ENCODE measurements around the gene SLC8A3. TPM values are rescaled to one million over a fixed set of nuclear protein-coding genes. Genes with fewer than 3 reads are reported as not detected.

Gene SLC8A3
- total and polyA plus RNA-seq, 2 experiments from 2014 or later = 0.42 to 2.6 TPM

GRCh38 chr14:70067810-70068209 is 120.9 kb downstream of the SLC8A3 start:
- TF ChIP-seq EZH2phosphoT487 (IDR thresholded peaks at IDR 0.05; ENCODE audit: low read depth, severe bottlenecking, unreplicated experiment) (no peak), EZH2 (IDR thresholded peaks at IDR 0.05; ENCODE audit: borderline replicate concordance) (no peak), CTCF (IDR thresholded peaks at IDR 0.05; ENCODE audit: poor library complexity) (no peak)
- Histone ChIP-seq H3K36me3 (replicated peaks; ENCODE audit: insufficient read depth, low read depth) (no peaks in the 10 kb centered on the region), H4K20me1 (ENCODE audit: insufficient read depth, poor library complexity, severe bottlenecking) (no peaks in the 10 kb centered on the region), H3K9me3 (ENCODE audit: low read depth) (no peaks in the 10 kb centered on the region), H3K27me3 (no peaks in the 10 kb centered on the region), H2AFZ (no peak overlapping the region), H3K4me3 (no peak overlapping the region), H3K79me2 (no peaks in the 10 kb centered on the region), H3K9me2 (replicated peaks; ENCODE audit: insufficient read depth) (no peaks in the 10 kb centered on the region), H3K4me2 (no peak overlapping the region), H3K4me1 (ENCODE audit: insufficient read depth) (peaks cover 5% of the 10 kb centered on the region), H3K27ac (no peak overlapping the region)
- 93% methylated on average over 5 of the region's 5 CpGs for WGBS (ENCODE audit: low lambda C conversion rate, missing lambda C conversion rate)
- DNase-seq (ENCODE audit: low spot score) = no peak

GRCh38 chr14:70064136-70064865 is 124.5 kb downstream of the SLC8A3 start:
- TF ChIP-seq CTCF (IDR thresholded peaks at IDR 0.05; ENCODE audit: poor library complexity) (no peak), EZH2phosphoT487 (IDR thresholded peaks at IDR 0.05; ENCODE audit: low read depth, severe bottlenecking, unreplicated experiment) (no peak), EZH2 (IDR thresholded peaks at IDR 0.05; ENCODE audit: borderline replicate concordance) (no peak)
- no peaks in the 10 kb centered on the region for H4K20me1 ChIP-seq (ENCODE audit: insufficient read depth, poor library complexity, severe bottlenecking)
- DNase-seq (ENCODE audit: low spot score) = peak; percentile 54
- no peaks in the 10 kb centered on the region for H3K79me2 ChIP-seq
- H2AFZ ChIP-seq = no peak overlapping the region
- peak overlapping the region; percentile 6 for H3K4me2 ChIP-seq
- H3K36me3 ChIP-seq (replicated peaks; ENCODE audit: insufficient read depth, low read depth) = no peaks in the 10 kb centered on the region
- no peak overlapping the region for H3K4me3 ChIP-seq
- H3K27ac ChIP-seq = no peak overlapping the region
- H3K27me3 ChIP-seq = no peaks in the 10 kb centered on the region
- no peaks in the 10 kb centered on the region for H3K9me3 ChIP-seq (ENCODE audit: low read depth)
- H3K9me2 ChIP-seq (replicated peaks; ENCODE audit: insufficient read depth) = no peaks in the 10 kb centered on the region
- 55% methylated on average over 10 of the region's 11 CpGs for WGBS (ENCODE audit: low lambda C conversion rate, missing lambda C conversion rate)
- peaks cover 5% of the 10 kb centered on the region for H3K4me1 ChIP-seq (ENCODE audit: insufficient read depth)

GRCh38 chr14:70061108-70061507 is 127.6 kb downstream of the SLC8A3 start:
- no peak overlapping the region for H3K4me2 ChIP-seq
- no peaks in the 10 kb centered on the region for H3K79me2 ChIP-seq
- no peaks in the 10 kb centered on the region for H3K36me3 ChIP-seq (replicated peaks; ENCODE audit: insufficient read depth, low read depth)
- peaks cover 5% of the 10 kb centered on the region for H3K4me1 ChIP-seq (ENCODE audit: insufficient read depth)
- TF ChIP-seq EZH2phosphoT487 (IDR thresholded peaks at IDR 0.05; ENCODE audit: low read depth, severe bottlenecking, unreplicated experiment) = no peak
- no peak for TF ChIP-seq CTCF (IDR thresholded peaks at IDR 0.05; ENCODE audit: poor library complexity)
- no peak for TF ChIP-seq EZH2 (IDR thresholded peaks at IDR 0.05; ENCODE audit: borderline replicate concordance)
- no peaks in the 10 kb centered on the region for H4K20me1 ChIP-seq (ENCODE audit: insufficient read depth, poor library complexity, severe bottlenecking)
- no peaks in the 10 kb centered on the region for H3K9me2 ChIP-seq (replicated peaks; ENCODE audit: insufficient read depth)
- no peak for DNase-seq (ENCODE audit: low spot score)
- no peaks in the 10 kb centered on the region for H3K9me3 ChIP-seq (ENCODE audit: low read depth)
- no peaks in the 10 kb centered on the region for H3K27me3 ChIP-seq
- no peak overlapping the region for H3K4me3 ChIP-seq
- no peak overlapping the region for H2AFZ ChIP-seq
- WGBS (ENCODE audit: low lambda C conversion rate, missing lambda C conversion rate) = 84% methylated on average over 2 of the region's 2 CpGs
- H3K27ac ChIP-seq = no peak overlapping the region

Measured in hepatocyte (in vitro differentiated cells).